K562 (cell line): Measurements from ENCODE around the gene IRAG1. TPM values are rescaled to one million over a fixed set of nuclear protein-coding genes. Genes with fewer than 3 reads are reported as not detected.

Experiments used
- HMGN3 ChIP-seq: IDR thresholded peaks from 2 replicates; pipeline ENCODE4 v1.6.1; 2011; ENCODE audit warnings: borderline replicate concordance, low read depth, mild to moderate bottlenecking, mixed read lengths, low read length; ENCODE audit not compliant: insufficient read length; ENCODE audit errors: extremely low read depth
- KHSRP ChIP-seq: fragments of 450-650 bp; IDR thresholded peaks from 2 replicates; pipeline ENCODE4 v1.6.1; 2017
- KLF10 ChIP-seq: fragments of 250-450 bp; sonication (Bioruptor Pico); IDR thresholded peaks from 2 replicates; pipeline ENCODE4 v1.6.1; 2021; ENCODE audit warnings: matching md5 sums
- LCOR ChIP-seq: sonication (generic); formaldehyde crosslinking; IDR thresholded peaks from 2 replicates; pipeline ENCODE4 v1.8.0; 2022; ENCODE audit warnings: mild to moderate bottlenecking, missing genetic modification reagents
- MITF ChIP-seq: IDR thresholded peaks from 2 replicates; pipeline ENCODE4 v1.6.1; 2014; ENCODE audit warnings: antibody characterized with exemption
- NCOA2 ChIP-seq, 2 experiments: fragments of 450-650 bp; IDR thresholded peaks; 2 replicates each; pipeline ENCODE4 v1.6.1; 2018; ENCODE audit warnings: mild to moderate bottlenecking in 2 of 2, moderate library complexity in 1 of 2; ENCODE audit not compliant: partially characterized antibody in 2 of 2
- NR2F6 ChIP-seq: fragments of 450-650 bp; formaldehyde crosslinking; IDR thresholded peaks from 2 replicates; pipeline ENCODE4 v1.4.0; 2020; ENCODE audit warnings: mild to moderate bottlenecking
- SMAD2 ChIP-seq: fragments of 150-350 bp; IDR thresholded peaks from 2 replicates; pipeline ENCODE4 v1.6.1; 2014; ENCODE audit warnings: low read depth, mild to moderate bottlenecking, low read length
- SMARCB1 ChIP-seq: IDR thresholded peaks from 2 replicates; pipeline ENCODE4 v1.6.1; 2011; ENCODE audit warnings: improper control_type of control experiment, low read depth; ENCODE audit not compliant: insufficient read length
- ZBTB1 ChIP-seq: sonication (generic); formaldehyde crosslinking; IDR thresholded peaks from 2 replicates; pipeline ENCODE4 v1.8.1; 2023; ENCODE audit warnings: missing genetic modification reagents, low read depth, mild to moderate bottlenecking, borderline replicate concordance
- ZBTB40 ChIP-seq, 2 experiments: fragments of 450-650 bp in 1 of 2; sonication (generic) in 1 of 2; formaldehyde crosslinking in 1 of 2; IDR thresholded peaks; 2 replicates each; pipeline versions ENCODE4 v1.7.1 to v1.9.0; 2016 to 2022; ENCODE audit warnings: inconsistent platforms in 1 of 2, mild to moderate bottlenecking in 1 of 2, missing genetic modification reagents in 1 of 2
- ZNF263 ChIP-seq: sonication (generic); formaldehyde crosslinking; IDR thresholded peaks from 2 replicates; pipeline ENCODE4 v1.8.0; 2022; ENCODE audit warnings: mild to moderate bottlenecking, missing genetic modification reagents, borderline replicate concordance
- ZNF384 ChIP-seq: IDR thresholded peaks from 2 replicates; pipeline ENCODE4 v1.6.1; 2012; ENCODE audit warnings: low read depth, low read length, improper control_type of control experiment
- ZNF511 ChIP-seq: sonication (generic); formaldehyde crosslinking; IDR thresholded peaks from 2 replicates; pipeline ENCODE4 v1.8.0; 2022; ENCODE audit warnings: mild to moderate bottlenecking, missing genetic modification reagents
- ZNF77 ChIP-seq: fragments of 250-450 bp; sonication (Bioruptor Pico); IDR thresholded peaks from 2 replicates; pipeline ENCODE4 v1.5.0; 2020
- ZNF785 ChIP-seq: fragments of 250-450 bp; sonication (Bioruptor Pico); IDR thresholded peaks from 2 replicates; pipeline ENCODE4 v1.4.0; 2020; ENCODE audit warnings: mild to moderate bottlenecking
- ZSCAN29 ChIP-seq: fragments of 450-650 bp; IDR thresholded peaks from 2 replicates; pipeline ENCODE4 v1.6.1; 2017
- polyA plus RNA-seq, 8 experiments: library from polyadenylated mRNA; depleted of rRNA in 4 of 8; stranded (reverse) in 5 of 8; unstranded in 3 of 8; fragments of >200 nt; fragmentation: Nextera tagmentation in 2 of 8; fragmentation: Illumina TruSeq in 1 of 8; extraction: Ambion mirVana in 2 of 8; extraction: Trizol in 1 of 8; gene quantifications; 2 replicates each; pipeline versions ENCODE4 v1.2.1 to v1.2.3, GENCODE V29; 2011 to 2014; ENCODE audit warnings: inconsistent platforms in 1 of 8, missing spikeins in 1 of 8
- total RNA-seq, 7 experiments: library from RNA; depleted of rRNA in 6 of 7; stranded (reverse); fragments of >200 nt in 6 of 7; fragmentation: Illumina TruSeq in 2 of 7; extraction: Trizol in 2 of 7; gene quantifications; 2 replicates each; pipeline versions ENCODE4 v1.2.1 to v1.2.3, GENCODE V29; 2011 to 2021; ENCODE audit warnings: low replicate concordance in 1 of 7

Gene IRAG1
- total and polyA plus RNA-seq, 9 of the 15 experiments (the other 6 are each of a cell fraction or from before 2014, with no cell fraction given) = 0.01 to 0.22 (median 0.09) TPM; not detected in 1

- no peak for TF ChIP-seq SMARCB1
- TF ChIP-seq ZBTB40 (IDR thresholded peaks at IDR 0.05) = no peak
- no peak for TF ChIP-seq ZBTB40 (CRISPR knock-in tag; IDR thresholded peaks at IDR 0.05)
- no peak for TF ChIP-seq ZNF77 (CRISPR knock-in tag)
- TF ChIP-seq ZNF511 (CRISPR knock-in tag) = no peak
- TF ChIP-seq ZBTB1 (CRISPR knock-in tag) = no peak
- TF ChIP-seq NR2F6 (CRISPR knock-in tag) = no peak
- no peak for TF ChIP-seq ZSCAN29
- TF ChIP-seq ZNF384 = peak; percentile 42; the same call in 1 of the 2 replicates
- TF ChIP-seq MITF = no peak
- TF ChIP-seq KLF10 (CRISPR knock-in tag) = no peak
- TF ChIP-seq HMGN3 = peak; percentile 71
- no peak for TF ChIP-seq NCOA2 (IDR thresholded peaks at IDR 0.05; ENCODE audit: partially characterized antibody in 2 of 2)
- TF ChIP-seq SMAD2 = no peak
- TF ChIP-seq ZNF785 (CRISPR knock-in tag) = no peak
- no peak for TF ChIP-seq KHSRP
- 0 out of 2 replicates have a peak, but pooled peaks have one; percentile 50 for TF ChIP-seq LCOR
- peak; percentile 86 for TF ChIP-seq ZNF263 (CRISPR knock-in tag)
These were observed 42.2 kb upstream of the IRAG1 start (continued) for GRCh38 chr11:10735481-10736475.
